Measurements from ENCODE around the gene H6PD.

Gene H6PD

GRCh38 chr1:9278116-9278515 is 43.5 kb downstream of the H6PD start:
- DNase-seq (ENCODE audit: low read depth in 2 of 2): no peak

GRCh38 chr1:9278585-9279153 is 44.1 kb downstream of the H6PD start:
- no peak for DNase-seq (ENCODE audit: low read depth in 2 of 2)

DNA sequence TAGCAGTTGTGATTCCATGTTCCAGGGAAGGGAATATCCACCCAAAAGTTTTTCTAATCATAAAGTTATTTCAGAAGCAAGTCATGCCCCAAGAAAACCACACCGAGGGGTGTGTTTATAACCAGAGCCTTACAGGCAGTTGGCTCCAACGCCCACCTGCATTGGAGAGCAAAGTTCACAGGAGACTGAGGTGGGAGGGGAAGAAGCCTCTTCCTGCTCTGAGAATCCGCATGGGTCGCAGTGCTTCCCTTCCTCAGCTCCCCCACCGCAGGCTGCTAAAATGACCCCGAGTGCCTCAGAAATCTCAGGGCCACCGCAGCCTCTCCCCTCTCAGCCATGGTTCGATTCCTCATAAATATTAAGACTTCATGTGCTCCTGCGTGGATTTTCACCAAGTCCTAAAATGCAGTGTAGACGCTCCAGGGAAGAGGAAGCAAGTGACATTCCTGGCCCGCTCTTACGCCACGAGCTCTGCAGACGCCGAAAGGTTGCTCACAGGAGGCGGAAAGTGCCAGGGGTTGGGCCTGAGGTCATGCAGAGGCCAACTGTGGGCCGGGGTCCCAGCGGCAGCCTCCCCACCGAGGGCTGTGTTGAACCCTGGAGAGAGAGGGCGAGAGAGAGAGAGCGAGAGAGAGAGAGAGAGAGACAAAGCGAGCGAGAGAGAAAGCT is 44.7 kb downstream of the H6PD start:
- DNase-seq (ENCODE audit: low read depth in 2 of 2): no peak

DNA sequence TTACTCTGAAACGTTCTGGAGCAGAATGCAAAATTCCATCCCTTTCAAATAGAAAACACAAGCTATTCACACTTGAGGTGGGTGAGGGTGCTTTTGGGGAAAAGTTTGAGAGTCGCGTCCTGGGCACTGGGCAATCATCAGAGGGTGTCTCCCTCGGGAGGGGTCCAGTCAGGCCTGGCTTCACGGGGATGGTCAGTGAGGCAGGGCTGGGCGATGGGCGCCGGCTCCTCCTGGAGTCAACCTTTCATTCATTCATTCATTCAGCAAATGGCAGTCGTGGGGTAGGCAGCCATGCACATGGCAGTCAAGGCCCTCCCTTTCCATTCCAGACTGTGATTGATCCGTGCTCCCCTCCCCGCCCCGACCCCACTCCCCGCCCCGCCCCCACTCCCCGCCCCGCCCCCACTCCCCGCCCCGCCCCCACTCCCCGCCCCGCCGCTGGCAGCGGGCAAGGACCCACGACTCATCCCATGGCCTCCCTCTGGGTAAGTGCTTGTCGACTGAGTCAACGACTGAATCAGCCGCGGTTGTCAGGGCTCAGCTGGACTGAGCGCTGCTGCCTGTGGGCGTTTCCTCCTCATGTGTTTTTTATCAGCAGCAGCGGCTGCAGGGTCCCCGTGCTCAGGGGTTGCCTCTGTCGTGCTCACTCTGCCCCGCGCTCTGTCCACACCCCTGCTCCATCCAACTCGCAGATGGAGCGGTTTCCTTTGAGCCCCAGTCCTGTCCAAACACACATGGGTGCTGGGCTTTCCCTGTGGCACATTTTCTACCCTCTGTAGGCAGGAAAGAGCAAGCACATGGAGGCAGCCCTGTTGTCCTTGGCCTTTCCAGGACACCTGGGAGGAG is 45.7 kb downstream of the H6PD start:
- DNase-seq (ENCODE audit: low read depth in 2 of 2): no peak

GRCh38 chr1:9281071-9281827 is 46.7 kb downstream of the H6PD start:
- no peak for DNase-seq (ENCODE audit: low read depth in 2 of 2)

- no peak for DNase-seq (ENCODE audit: low read depth in 2 of 2)
Observed at GRCh38 chr1:9281908-9282695, 47.5 kb downstream of the H6PD start.

DNA sequence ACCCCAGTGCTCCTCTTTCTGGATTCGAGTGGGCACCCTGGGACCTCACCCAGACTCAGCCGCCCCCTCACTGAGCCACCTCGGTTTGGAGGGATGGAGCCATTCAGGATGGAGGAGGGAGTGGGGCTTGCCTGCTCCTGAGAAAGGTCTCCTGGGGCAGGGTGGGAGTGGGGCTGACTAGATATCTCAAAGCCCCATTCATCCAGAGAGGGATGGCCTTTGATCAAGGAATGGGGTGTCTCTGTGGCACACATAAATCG is 48.1 kb downstream of the H6PD start:
- DNase-seq (ENCODE audit: low read depth in 2 of 2): no peak

DNA sequence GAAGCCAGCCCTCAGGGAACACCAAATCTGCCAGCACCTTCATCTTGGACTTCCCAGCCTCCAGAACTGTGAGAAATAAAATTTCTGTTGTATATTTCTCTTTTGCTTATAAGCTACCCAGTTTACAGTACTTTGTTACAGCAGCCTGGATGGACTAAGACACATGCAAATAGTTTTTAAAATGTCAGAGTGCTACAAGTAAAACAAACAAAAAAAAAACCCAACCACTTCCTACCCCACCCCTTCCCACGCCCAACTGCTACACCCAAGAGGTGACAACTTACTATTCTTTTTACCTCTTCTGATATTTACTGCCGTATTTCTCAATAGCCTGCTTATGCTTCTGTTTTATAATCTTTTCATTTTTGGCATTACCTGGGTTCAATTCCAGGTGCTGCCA is 49.5 kb downstream of the H6PD start:
- no peak for DNase-seq (ENCODE audit: low read depth in 2 of 2)

DNA sequence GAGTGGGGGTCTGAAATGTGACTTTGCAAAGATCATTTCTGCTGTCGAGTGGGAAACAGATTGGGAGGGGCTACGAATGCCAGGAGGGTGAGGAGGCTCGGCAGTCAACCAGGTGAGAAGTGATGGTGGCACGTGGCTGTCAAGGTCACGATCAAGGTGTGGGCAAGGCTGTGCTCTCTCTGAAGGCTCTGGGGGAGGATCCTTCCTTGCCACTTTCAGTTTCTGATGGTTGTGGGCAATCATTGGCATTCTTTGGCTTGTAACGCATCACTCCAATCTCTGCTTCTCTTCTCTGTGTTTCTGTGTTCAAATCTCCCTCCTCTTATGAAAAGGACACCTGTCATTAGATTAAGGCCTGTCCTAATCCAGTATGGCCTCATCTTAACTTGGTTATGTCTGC is 52.0 kb downstream of the H6PD start:
- no peak for DNase-seq (ENCODE audit: low read depth in 2 of 2)

DNA sequence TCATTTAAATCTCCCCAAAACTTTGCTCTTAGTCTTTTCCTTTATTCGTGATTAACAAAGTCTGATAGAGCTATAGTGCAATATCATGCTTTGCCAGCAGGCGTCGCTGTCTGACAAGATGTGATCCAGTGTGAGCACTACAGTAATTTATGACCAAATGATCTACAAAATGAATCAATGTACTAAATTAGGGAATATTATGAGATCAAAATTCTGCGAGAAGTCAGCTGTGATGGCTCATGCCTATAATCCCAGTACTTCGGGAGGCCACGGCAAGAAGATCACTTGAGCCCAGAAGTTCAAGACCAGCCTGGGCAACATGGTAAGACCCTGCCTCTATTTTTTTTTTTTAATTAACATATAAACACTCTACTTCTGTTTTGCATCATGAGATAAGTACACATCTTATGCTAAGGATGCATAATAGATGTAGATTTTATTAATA is 54.5 kb downstream of the H6PD start:
- DNase-seq (ENCODE audit: low read depth in 2 of 2): peak; percentile 55 to 86

- DNase-seq (ENCODE audit: low read depth in 2 of 2): no peak
Observed at GRCh38 chr1:9289711-9290485, 55.3 kb downstream of the H6PD start.

DNA sequence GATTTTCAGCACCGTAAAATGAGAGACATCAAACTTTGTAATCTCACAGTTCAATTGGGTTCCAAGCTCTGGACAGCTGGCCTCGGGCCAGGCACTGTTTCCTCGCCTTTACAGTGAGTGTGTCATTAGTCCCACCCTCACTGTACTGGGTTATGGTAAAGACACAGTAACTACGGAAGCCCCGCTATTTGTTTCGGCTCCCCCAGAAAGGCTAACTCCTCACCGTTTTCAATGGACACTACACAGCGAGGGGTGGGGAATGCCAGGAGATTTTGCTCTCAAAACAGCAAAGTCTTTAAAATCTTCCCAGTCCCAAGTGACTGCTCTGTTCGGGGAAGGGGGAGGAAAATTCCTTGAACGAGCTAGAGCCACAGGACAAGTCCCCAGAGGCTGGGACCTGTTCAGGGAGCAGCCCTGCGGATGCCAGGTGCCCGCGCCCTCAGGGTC is 57.4 kb downstream of the H6PD start:
- no peak for DNase-seq (ENCODE audit: low read depth in 2 of 2)

DNA sequence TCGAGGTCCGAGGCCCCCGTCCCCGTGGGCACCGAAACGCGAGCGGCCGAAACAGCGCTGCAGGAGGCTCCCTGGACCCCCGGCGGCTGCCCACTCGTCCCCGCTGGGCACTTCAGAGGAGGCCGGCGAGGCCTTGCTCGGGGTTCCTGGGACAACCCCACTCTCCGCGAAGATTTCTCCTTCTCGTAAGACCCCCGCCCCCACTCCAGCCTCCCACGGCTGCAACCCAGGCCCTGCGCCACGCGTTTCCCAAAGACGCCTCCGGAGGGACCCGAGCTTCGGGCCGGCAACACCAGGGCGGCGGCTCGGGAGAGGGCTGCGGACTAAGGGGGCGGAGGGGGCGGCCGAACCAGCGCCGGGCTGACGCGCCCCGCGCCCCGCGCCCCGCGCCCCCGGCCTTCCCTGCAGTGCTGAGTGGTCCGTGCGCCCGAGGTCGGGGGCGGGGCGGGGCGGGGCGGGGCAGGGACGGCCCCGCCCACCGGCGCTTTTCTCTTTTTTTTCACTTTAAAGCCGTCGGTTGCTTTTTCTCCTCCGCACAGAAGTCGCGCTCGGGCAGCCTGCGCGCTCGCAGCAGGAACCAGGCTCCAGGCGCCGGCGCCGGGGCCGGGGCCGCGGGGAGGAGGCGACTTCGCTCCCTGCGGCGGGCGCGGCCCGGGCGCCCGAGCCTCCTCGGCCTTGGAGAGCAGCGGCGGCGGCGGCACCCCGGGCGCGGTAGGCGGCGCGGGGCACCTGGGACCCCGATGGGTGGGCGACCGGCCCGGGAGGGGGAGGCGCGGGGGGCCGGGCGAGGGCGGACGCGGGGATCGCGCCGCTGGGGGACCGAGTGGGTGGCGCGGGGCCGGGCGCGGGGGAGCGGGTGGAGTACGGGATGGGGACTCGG is 58.0 kb downstream of the H6PD start, which contains the start of gene SPSB1:
Gene SPSB1, plus strand, starts transcription at position 534 of the 880 bp plus-strand sequence. CDS start 62,998 bp downstream, outside the sequence.
- DNase-seq (ENCODE audit: low read depth in 2 of 2): peak; percentile 32 to 41

GRCh38 chr1:9293241-9293532 is 58.6 kb downstream of the H6PD start:
- DNase-seq (ENCODE audit: low read depth in 2 of 2): no peak

- DNase-seq (ENCODE audit: low read depth in 2 of 2): no peak
Observed at GRCh38 chr1:9293533-9294404, 59.2 kb downstream of the H6PD start.

DNA sequence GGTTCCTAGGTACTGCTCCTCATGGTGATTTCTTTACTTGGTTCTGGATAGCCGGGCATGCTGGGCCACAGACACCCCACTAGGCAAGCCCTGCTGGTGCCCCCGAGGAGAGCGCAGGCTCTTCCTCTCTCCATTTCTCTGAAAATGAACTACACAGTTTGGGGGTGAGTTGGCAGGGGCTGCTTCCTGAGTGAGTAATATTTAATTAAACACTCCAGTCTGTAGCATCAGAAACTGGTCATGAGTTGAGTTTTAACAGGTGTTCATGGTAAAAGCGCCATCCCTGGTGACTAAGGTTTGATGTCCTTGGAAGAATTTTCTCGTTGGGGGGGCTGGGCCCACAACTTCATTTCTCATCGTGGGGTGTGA is 59.8 kb downstream of the H6PD start:
- DNase-seq (ENCODE audit: low read depth in 2 of 2): no peak

- DNase-seq (ENCODE audit: low read depth in 2 of 2): no peak
Observed at GRCh38 chr1:9294910-9295636, 60.5 kb downstream of the H6PD start.

DNA sequence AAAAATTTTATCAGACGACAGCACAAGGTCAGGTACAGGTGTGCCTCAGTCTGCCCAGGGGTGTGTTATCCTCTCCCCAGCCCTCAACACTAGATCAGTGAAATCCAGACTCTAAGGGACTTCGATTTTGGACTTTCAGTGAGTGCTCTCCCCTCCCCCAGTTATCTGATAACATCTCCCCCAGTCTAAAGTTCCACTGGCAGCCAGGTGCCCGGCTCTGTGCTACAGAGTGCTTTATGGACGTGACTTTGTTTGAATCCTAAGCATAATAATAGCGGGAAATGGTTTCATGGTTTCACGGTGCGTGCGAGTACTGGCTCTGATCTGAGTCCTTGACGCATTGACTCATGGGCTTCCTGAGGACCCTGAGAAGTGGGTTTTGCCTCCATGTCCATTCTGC is 61.3 kb downstream of the H6PD start:
- no peak for DNase-seq (ENCODE audit: low read depth in 2 of 2)
